Activated naive CD8-positive, alpha-beta T cell treated with anti-CD3 and anti-CD28 coated beads, Interleukin-2, amount 50 U/mL, for 24 hours (primary cell): Measurements from ENCODE around the gene PROM1.
A peak's percentile ranks its signal among the peaks of the same experiment; 100 is the strongest.

Source experiments
- ATAC-seq: fragments of 150-1000 bp; cut with Tn5 transposase; one replicate; pipeline ENCODE4 v1.10.0; 2021
- DNase-seq: peaks from one replicate; pipeline ENCODE4 v3.0.0; 2021
- H3K27ac Mint-ChIP-seq: one replicate; pipeline ENCODE4 v1.8.0; 2021; ENCODE audit warnings: mild to moderate bottlenecking, mixed read lengths
- H3K27me3 Mint-ChIP-seq: one replicate; pipeline ENCODE4 v1.8.0; 2021; ENCODE audit warnings: mixed read lengths
- H3K36me3 Mint-ChIP-seq: one replicate; pipeline ENCODE4 v1.8.0; 2021; ENCODE audit warnings: low read depth, mixed read lengths
- H3K4me1 Mint-ChIP-seq: one replicate; pipeline ENCODE4 v1.8.0; 2021; ENCODE audit warnings: mixed read lengths
- H3K4me3 Mint-ChIP-seq: one replicate; pipeline ENCODE4 v1.8.0; 2021; ENCODE audit warnings: mild to moderate bottlenecking, moderate library complexity, mixed read lengths
- H3K9me3 Mint-ChIP-seq: one replicate; pipeline ENCODE4 v1.8.0; 2021; ENCODE audit warnings: mixed read lengths

Gene PROM1

GRCh38 chr4:16034010-16034748, 49.6 kb downstream of the PROM1 start:
- DNase-seq (no peak), ATAC-seq (no peak)
- Mint-ChIP-seq H3K27me3 (no peaks in the 10 kb centered on the region), H3K4me3 (no peak overlapping the region), H3K4me1 (no peaks in the 10 kb centered on the region), H3K36me3 (no peaks in the 10 kb centered on the region), H3K27ac (no peak overlapping the region), H3K9me3 (no peaks in the 10 kb centered on the region)

GRCh38 chr4:16032396-16032770, 51.4 kb downstream of the PROM1 start:
- Mint-ChIP-seq H3K36me3 (no peaks in the 10 kb centered on the region), H3K27me3 (peaks cover 2% of the 10 kb centered on the region), H3K27ac (no peak overlapping the region), H3K9me3 (no peaks in the 10 kb centered on the region), H3K4me3 (no peak overlapping the region), H3K4me1 (no peaks in the 10 kb centered on the region)
- no peak for ATAC-seq
- no peak for DNase-seq

- no peaks in the 10 kb centered on the region for H3K4me1 Mint-ChIP-seq
- ATAC-seq, result no peak
- peaks cover 2% of the 10 kb centered on the region for H3K27me3 Mint-ChIP-seq
- H3K9me3 Mint-ChIP-seq, result no peaks in the 10 kb centered on the region
- no peak overlapping the region for H3K27ac Mint-ChIP-seq
- no peaks in the 10 kb centered on the region for H3K36me3 Mint-ChIP-seq
- no peak overlapping the region for H3K4me3 Mint-ChIP-seq
- no peak for DNase-seq
Observed at GRCh38 chr4:16031546-16032395, 52.1 kb downstream of the PROM1 start.

GRCh38 chr4:16029886-16030285, 53.9 kb downstream of the PROM1 start:
- Mint-ChIP-seq H3K4me3 (no peak overlapping the region), H3K9me3 (no peaks in the 10 kb centered on the region), H3K27me3 (peaks cover 2% of the 10 kb centered on the region), H3K27ac (no peak overlapping the region), H3K4me1 (no peaks in the 10 kb centered on the region), H3K36me3 (no peaks in the 10 kb centered on the region)
- no peak for ATAC-seq
- no peak for DNase-seq

GRCh38 chr4:16029262-16029661, 54.6 kb downstream of the PROM1 start:
- Mint-ChIP-seq H3K27ac (no peak overlapping the region), H3K9me3 (no peaks in the 10 kb centered on the region), H3K4me3 (no peak overlapping the region), H3K27me3 (peaks cover 3% of the 10 kb centered on the region), H3K36me3 (no peaks in the 10 kb centered on the region), H3K4me1 (no peaks in the 10 kb centered on the region)
- no peak for DNase-seq
- ATAC-seq, result no peak

- Mint-ChIP-seq H3K4me3 (no peak overlapping the region), H3K4me1 (no peaks in the 10 kb centered on the region), H3K27me3 (peaks cover 3% of the 10 kb centered on the region), H3K9me3 (no peaks in the 10 kb centered on the region), H3K27ac (no peak overlapping the region), H3K36me3 (no peaks in the 10 kb centered on the region)
- no peak for DNase-seq
- no peak for ATAC-seq
Observed at GRCh38 chr4:16027626-16028025, 56.2 kb downstream of the PROM1 start.

GRCh38 chr4:16027114-16027513, 56.7 kb downstream of the PROM1 start:
- Mint-ChIP-seq H3K4me1 (no peaks in the 10 kb centered on the region), H3K27ac (no peak overlapping the region), H3K27me3 (peaks cover 3% of the 10 kb centered on the region), H3K4me3 (no peak overlapping the region), H3K9me3 (no peaks in the 10 kb centered on the region), H3K36me3 (no peaks in the 10 kb centered on the region)
- DNase-seq (no peak), ATAC-seq (no peak)

GRCh38 chr4:16026160-16026761, 57.6 kb downstream of the PROM1 start:
- Mint-ChIP-seq H3K9me3 (no peaks in the 10 kb centered on the region), H3K27me3 (peaks cover 3% of the 10 kb centered on the region)
- no peak for ATAC-seq

GRCh38 chr4:16025268-16025667, 58.6 kb downstream of the PROM1 start:
- no peak for ATAC-seq
- H3K9me3 Mint-ChIP-seq, result no peaks in the 10 kb centered on the region
- H3K4me1 Mint-ChIP-seq, result no peaks in the 10 kb centered on the region
- no peak for DNase-seq
- no peaks in the 10 kb centered on the region for H3K36me3 Mint-ChIP-seq
- no peak overlapping the region for H3K4me3 Mint-ChIP-seq
- peaks cover 3% of the 10 kb centered on the region for H3K27me3 Mint-ChIP-seq
- no peak overlapping the region for H3K27ac Mint-ChIP-seq

More at GRCh38 chr4:16026160-16026761, 57.6 kb downstream of the PROM1 start:
- no peak for DNase-seq
- Mint-ChIP-seq H3K36me3 (no peaks in the 10 kb centered on the region), H3K4me3 (no peak overlapping the region), H3K27ac (no peak overlapping the region), H3K4me1 (no peaks in the 10 kb centered on the region)

- DNase-seq (no peak), ATAC-seq (no peak)
- no peaks in the 10 kb centered on the region for H3K9me3 Mint-ChIP-seq
- H3K27ac Mint-ChIP-seq, result peak overlapping the region; percentile 2
- peaks cover 3% of the 10 kb centered on the region for H3K27me3 Mint-ChIP-seq
- no peaks in the 10 kb centered on the region for H3K4me1 Mint-ChIP-seq
- H3K4me3 Mint-ChIP-seq, result no peak overlapping the region
- no peaks in the 10 kb centered on the region for H3K36me3 Mint-ChIP-seq
Observed at GRCh38 chr4:16023776-16024408, 59.9 kb downstream of the PROM1 start.

- Mint-ChIP-seq H3K27me3 (peaks cover 3% of the 10 kb centered on the region), H3K27ac (no peak overlapping the region), H3K4me3 (no peak overlapping the region), H3K4me1 (no peaks in the 10 kb centered on the region), H3K9me3 (no peaks in the 10 kb centered on the region), H3K36me3 (no peaks in the 10 kb centered on the region)
- ATAC-seq (no peak), DNase-seq (no peak)
Observed at GRCh38 chr4:16021804-16022560, 61.8 kb downstream of the PROM1 start.

- Mint-ChIP-seq H3K27ac (no peak overlapping the region), H3K4me1 (no peaks in the 10 kb centered on the region), H3K4me3 (no peak overlapping the region), H3K27me3 (peaks cover 3% of the 10 kb centered on the region), H3K36me3 (no peaks in the 10 kb centered on the region), H3K9me3 (no peaks in the 10 kb centered on the region)
- no peak for DNase-seq
- ATAC-seq, result no peak
Observed at GRCh38 chr4:16019649-16020048, 64.2 kb downstream of the PROM1 start.

GRCh38 chr4:16018841-16019240, 65.0 kb downstream of the PROM1 start:
- H3K27me3 Mint-ChIP-seq, result peaks cover 1% of the 10 kb centered on the region
- H3K27ac Mint-ChIP-seq, result no peak overlapping the region
- no peaks in the 10 kb centered on the region for H3K4me1 Mint-ChIP-seq
- no peak overlapping the region for H3K4me3 Mint-ChIP-seq
- H3K9me3 Mint-ChIP-seq, result no peaks in the 10 kb centered on the region
- no peak for ATAC-seq
- no peak for DNase-seq
- H3K36me3 Mint-ChIP-seq, result no peaks in the 10 kb centered on the region

- Mint-ChIP-seq H3K4me3 (no peak overlapping the region), H3K27ac (no peak overlapping the region)
Observed at GRCh38 chr4:16018061-16018676, 65.7 kb downstream of the PROM1 start.

More at GRCh38 chr4:16018061-16018676, 65.7 kb downstream of the PROM1 start:
- H3K4me1 Mint-ChIP-seq, result no peaks in the 10 kb centered on the region
- no peaks in the 10 kb centered on the region for H3K9me3 Mint-ChIP-seq
- DNase-seq (no peak), ATAC-seq (no peak)
- no peaks in the 10 kb centered on the region for H3K36me3 Mint-ChIP-seq
- H3K27me3 Mint-ChIP-seq, result peaks cover 1% of the 10 kb centered on the region
